CD14-positive monocyte (primary cell): Measurements from ENCODE around the gene HECW1. TPM values are rescaled to one million over a fixed set of nuclear protein-coding genes. Genes with fewer than 3 reads are reported as not detected.
"Not testable (repeated sequence)": the region's sequence is repeated elsewhere in the genome, so short reads cannot be mapped to it uniquely, and the experiment has no call there.

Experiments
- DNase-seq, 3 donors: peaks; one replicate each; pipeline ENCODE4 v3.0.0-alpha.2; 2011 to 2022
- H2AFZ ChIP-seq: 2 replicates; pipeline ENCODE4 v1.6.0; 2012; ENCODE audit warnings: mild to moderate bottlenecking, low read depth, low read length, inconsistent platforms; ENCODE audit not compliant: insufficient read depth, poor library complexity, severe bottlenecking
- H3K27ac ChIP-seq, 2 donors: 1 replicate in 1 of 2; 2 replicates in 1 of 2; pipeline ENCODE4 v1.5.1; 2012 to 2013; ENCODE audit warnings: low read length in 2 of 2, control low read depth in 1 of 2, inconsistent platforms in 1 of 2, low read depth in 1 of 2, mild to moderate bottlenecking in 1 of 2
- H3K27me3 ChIP-seq, 2 donors: one replicate each; pipeline versions ENCODE4 v1.6.0 to v1.6.1; 2011 to 2013; ENCODE audit warnings: low read length in 2 of 2; ENCODE audit not compliant: control insufficient read depth in 2 of 2, insufficient read depth in 2 of 2
- H3K36me3 ChIP-seq, 2 donors: replicated peaks in 1 of 2; 1 replicate in 1 of 2; 2 replicates in 1 of 2; pipeline versions ENCODE4 v1.5.1 to v1.6.1; 2012 to 2013; ENCODE audit warnings: low read length in 2 of 2, control low read depth in 1 of 2, inconsistent platforms in 1 of 2, mild to moderate bottlenecking in 1 of 2; ENCODE audit not compliant: insufficient read depth in 2 of 2, control insufficient read depth in 1 of 2
- H3K4me1 ChIP-seq, 2 donors: 1 replicate in 1 of 2; 2 replicates in 1 of 2; pipeline versions ENCODE4 v1.5.1 to v1.6.1; 2012 to 2013; ENCODE audit warnings: low read length in 2 of 2, control low read depth in 1 of 2, inconsistent platforms in 1 of 2, mild to moderate bottlenecking in 1 of 2, moderate library complexity in 1 of 2; ENCODE audit not compliant: insufficient read depth in 2 of 2, control insufficient read depth in 1 of 2
- H3K4me2 ChIP-seq: replicated peaks from 2 replicates; pipeline ENCODE3; 2012; ENCODE audit warnings: low read length, moderate library complexity, mild to moderate bottlenecking; ENCODE audit not compliant: poor library complexity, severe bottlenecking; ENCODE audit errors: extremely low read depth
- H3K4me3 ChIP-seq, 3 experiments: fragments of 200-600 bp in 1 of 3; sonication (generic) in 1 of 3; replicated peaks in 1 of 3; 1 replicate in 2 of 3; 2 replicates in 1 of 3; pipeline ENCODE4 v1.5.1; 2011 to 2013; ENCODE audit warnings: low read length in 3 of 3, mild to moderate bottlenecking in 3 of 3, control low read depth in 2 of 3, low read depth in 2 of 3, inconsistent platforms in 1 of 3, moderate library complexity in 1 of 3
- H3K79me2 ChIP-seq: 2 replicates; pipeline ENCODE4 v1.6.0; 2012; ENCODE audit warnings: mild to moderate bottlenecking, control low read depth, inconsistent platforms, low read length, moderate library complexity; ENCODE audit not compliant: insufficient read depth
- H3K9ac ChIP-seq: 2 replicates; pipeline ENCODE4 v1.6.0; 2017; ENCODE audit warnings: low read length, mild to moderate bottlenecking; ENCODE audit not compliant: insufficient read depth, poor library complexity, severe bottlenecking
- H3K9me3 ChIP-seq, 2 donors: replicated peaks in 1 of 2; 1 replicate in 1 of 2; 2 replicates in 1 of 2; pipeline versions ENCODE4 v1.5.1 to v1.6.1; 2012 to 2013; ENCODE audit warnings: low read length in 2 of 2, control low read depth in 1 of 2; ENCODE audit not compliant: control insufficient read depth in 1 of 2, insufficient read depth in 1 of 2
- H4K20me1 ChIP-seq: 2 replicates; pipeline ENCODE4 v1.6.0; 2012; ENCODE audit warnings: mild to moderate bottlenecking, low read length, control low read depth, moderate library complexity; ENCODE audit not compliant: insufficient read depth
- H3K27ac Mint-ChIP-seq, 7 donors: one replicate each; pipeline ENCODE4 v1.8.0; 2020; ENCODE audit warnings: mild to moderate bottlenecking in 7 of 7, mixed read lengths in 7 of 7, moderate library complexity in 6 of 7, inconsistent platforms in 2 of 7
- H3K27me3 Mint-ChIP-seq, 3 donors: one replicate each; pipeline ENCODE4 v1.8.0; 2021 to 2022; ENCODE audit warnings: low read depth in 3 of 3, mild to moderate bottlenecking in 3 of 3, mixed read lengths in 3 of 3, moderate library complexity in 3 of 3, inconsistent platforms in 1 of 3
- H3K36me3 Mint-ChIP-seq, 2 donors: one replicate each; pipeline ENCODE4 v1.8.0; 2020; ENCODE audit warnings: mixed read lengths in 2 of 2, inconsistent platforms in 1 of 2, mild to moderate bottlenecking in 1 of 2
- H3K4me1 Mint-ChIP-seq: one replicate; pipeline ENCODE4 v1.8.0; 2020; ENCODE audit warnings: mild to moderate bottlenecking, mixed read lengths
- H3K4me3 Mint-ChIP-seq, 2 donors: one replicate each; pipeline ENCODE4 v1.8.0; 2020; ENCODE audit warnings: mild to moderate bottlenecking in 2 of 2, mixed read lengths in 2 of 2, moderate library complexity in 1 of 2
- H3K9me3 Mint-ChIP-seq, 7 donors: one replicate each; pipeline ENCODE4 v1.8.0; 2020 to 2022; ENCODE audit warnings: mixed read lengths in 7 of 7, mild to moderate bottlenecking in 6 of 7, moderate library complexity in 6 of 7, inconsistent platforms in 2 of 7
- CTCF ChIP-seq: fragments of 200-600 bp; IDR thresholded peaks from one replicate; pipeline ENCODE4 v1.8.0; 2022; ENCODE audit warnings: antibody characterized with exemption, mild to moderate bottlenecking
- WGBS: methylation state at CpG from one replicate; pipeline ENCODE4 v1.1.5; 2013; ENCODE audit warnings: missing lambda C conversion rate; ENCODE audit not compliant: insufficient coverage; 5-methylcytosine and 5-hydroxymethylcytosine counted together
- intact Hi-C, 2 donors: fragments of 100-400 bp; cut with micrococcal nuclease; formaldehyde crosslinking; loops; one replicate each; pipeline versions ENCODE4 v1.15.0 to v1.15.1; 2023
- polyA plus RNA-seq, 3 donors: library from polyadenylated mRNA; depleted of rRNA in 1 of 3; unstranded in 2 of 3; stranded (reverse) in 1 of 3; fragments of 300-500 nt in 2 of 3; fragments of >200 nt in 1 of 3; fragmentation: Illumina TruSeq in 2 of 3; gene quantifications; 1 replicate in 2 of 3; 2 replicates in 1 of 3; pipeline ENCODE4 v1.2.3, GENCODE V29; 2012 to 2021

Gene HECW1
- polyA plus RNA-seq, 3 donors = not detected

- intact Hi-C loops = no loop called here
- WGBS = 80% methylated on average over 1 of the region's 6 CpGs
- no peak for TF ChIP-seq CTCF
- Histone ChIP-seq H3K27ac (no peak overlapping the region), H3K4me3 (no peak overlapping the region), H3K9me3 (no peaks in the 10 kb centered on the region), H3K36me3 (no peaks in the 10 kb centered on the region), H3K9ac (no peak overlapping the region), H2AFZ (no peak overlapping the region), H4K20me1 (no peaks in the 10 kb centered on the region), H3K79me2 (no peaks in the 10 kb centered on the region), H3K4me2 (no peak overlapping the region), H3K27me3 (no peaks in the 10 kb centered on the region), H3K4me1 (no peaks in the 10 kb centered on the region)
- no peak overlapping the region for H3K4me3 Mint-ChIP-seq
- H3K4me1 Mint-ChIP-seq = no peaks in the 10 kb centered on the region
- DNase-seq = no peak
- H3K36me3 Mint-ChIP-seq = no peaks in the 10 kb centered on the region
- H3K27me3 Mint-ChIP-seq = peaks cover 2 to 11% (median 2%) of the 10 kb centered on the region in 3 donors
- H3K27ac Mint-ChIP-seq = no peak overlapping the region
- H3K9me3 Mint-ChIP-seq = peaks cover 0 to 6% (median 0%) of the 10 kb centered on the region in 7 donors
Observed at GRCh38 chr7:43072530-43072929, 39.9 kb upstream of the HECW1 start.

- H3K4me3 Mint-ChIP-seq, DNase-seq, H3K9ac ChIP-seq, H3K4me3 ChIP-seq, H3K36me3 ChIP-seq, H3K27ac Mint-ChIP-seq, H3K27me3 ChIP-seq, H3K79me2 ChIP-seq, H3K27ac ChIP-seq, H2AFZ ChIP-seq, H3K36me3 Mint-ChIP-seq, H3K4me1 Mint-ChIP-seq, intact Hi-C loops, H3K9me3 ChIP-seq, H3K4me1 ChIP-seq, H4K20me1 ChIP-seq, H3K27me3 Mint-ChIP-seq, H3K9me3 Mint-ChIP-seq, H3K4me2 ChIP-seq: not testable (repeated sequence)
- WGBS = no CpG with 5 or more reads among the region's 4 CpGs
Observed at GRCh38 chr7:43073811-43074210, 38.6 kb upstream of the HECW1 start.
